GM12874 (cell line): ENCODE measurements around the gene UBR4.

Experiments
- CTCF ChIP-seq: IDR thresholded peaks from 2 replicates; pipeline ENCODE4 v1.5.1; 2011; ENCODE audit warnings: low read depth, mild to moderate bottlenecking, control low read depth, low read length, moderate library complexity; ENCODE audit not compliant: insufficient read depth

The UBR4 gene

GRCh38 chr1:19036813-19037605 is 173.1 kb downstream of the UBR4 start:
- no peak for TF ChIP-seq CTCF

GRCh38 chr1:19036041-19036812 is 173.8 kb downstream of the UBR4 start:
- TF ChIP-seq CTCF, result no peak

GRCh38 chr1:19035377-19036040 is 174.6 kb downstream of the UBR4 start:
- TF ChIP-seq CTCF, result no peak

GRCh38 chr1:19034721-19035120 is 175.3 kb downstream of the UBR4 start:
- TF ChIP-seq CTCF, result no peak

GRCh38 chr1:19033926-19034680 is 176.0 kb downstream of the UBR4 start:
- TF ChIP-seq CTCF, result no peak

- TF ChIP-seq CTCF, result no peak
Measured at GRCh38 chr1:19033515-19033839, 176.6 kb downstream of the UBR4 start.
